Stimulated activated CD4-positive, alpha-beta T cell treated with anti-CD3 and anti-CD28 coated beads, Interleukin-15, amount 100 ng/mL, for 1 hour (primary cell): Measurements from ENCODE around the gene HOXC11.

Source experiments
- DNase-seq, 2 donors: peaks; one replicate each; pipeline ENCODE4 v3.0.0-alpha.2; 2020; ENCODE audit warnings: low read depth in 1 of 2, low spot score in 1 of 2

Gene HOXC11

DNA sequence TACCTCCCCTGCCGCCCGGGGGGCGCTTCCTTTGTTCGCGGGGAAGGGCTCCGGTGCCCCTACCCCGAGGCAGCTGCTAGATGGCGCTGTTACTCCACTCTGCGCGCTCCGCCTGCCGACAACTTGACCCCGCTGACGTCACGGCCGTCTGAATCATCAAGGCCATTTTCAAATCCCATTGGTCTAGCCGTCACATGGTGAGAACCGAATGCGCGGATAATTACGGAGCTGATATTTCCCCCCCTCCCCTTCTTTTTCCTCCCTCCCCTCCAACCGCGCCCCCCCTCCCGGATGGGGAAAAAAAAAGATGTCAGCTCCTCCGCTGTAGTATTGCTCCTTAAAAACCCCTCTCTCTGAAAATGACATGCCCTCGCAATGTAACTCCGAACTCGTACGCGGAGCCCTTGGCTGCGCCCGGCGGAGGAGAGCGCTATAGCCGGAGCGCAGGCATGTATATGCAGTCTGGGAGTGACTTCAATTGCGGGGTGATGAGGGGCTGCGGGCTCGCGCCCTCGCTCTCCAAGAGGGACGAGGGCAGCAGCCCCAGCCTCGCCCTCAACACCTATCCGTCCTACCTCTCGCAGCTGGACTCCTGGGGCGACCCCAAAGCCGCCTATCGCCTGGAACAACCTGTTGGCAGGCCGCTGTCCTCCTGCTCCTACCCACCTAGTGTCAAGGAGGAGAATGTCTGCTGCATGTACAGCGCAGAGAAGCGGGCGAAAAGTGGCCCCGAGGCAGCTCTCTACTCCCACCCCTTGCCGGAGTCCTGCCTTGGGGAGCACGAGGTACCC lies 12.2 kb downstream of the HOXC11 start, which contains the start of gene HOXC10:
HOXC10 (plus strand) TSS at position 246 of the 791 bp plus-strand sequence; CDS start at position 360, 114 bp downstream.
- peak in 1 of 2 donors; percentile 74 for DNase-seq

DNA sequence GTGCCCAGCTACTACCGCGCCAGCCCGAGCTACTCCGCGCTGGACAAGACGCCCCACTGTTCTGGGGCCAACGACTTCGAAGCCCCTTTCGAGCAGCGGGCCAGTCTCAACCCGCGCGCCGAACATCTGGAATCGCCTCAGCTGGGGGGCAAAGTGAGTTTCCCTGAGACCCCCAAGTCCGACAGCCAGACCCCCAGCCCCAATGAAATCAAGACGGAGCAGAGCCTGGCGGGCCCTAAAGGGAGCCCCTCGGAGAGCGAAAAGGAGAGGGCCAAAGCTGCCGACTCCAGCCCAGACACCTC lies 12.7 kb downstream of the HOXC11 start:
- DNase-seq = no peak

DNA sequence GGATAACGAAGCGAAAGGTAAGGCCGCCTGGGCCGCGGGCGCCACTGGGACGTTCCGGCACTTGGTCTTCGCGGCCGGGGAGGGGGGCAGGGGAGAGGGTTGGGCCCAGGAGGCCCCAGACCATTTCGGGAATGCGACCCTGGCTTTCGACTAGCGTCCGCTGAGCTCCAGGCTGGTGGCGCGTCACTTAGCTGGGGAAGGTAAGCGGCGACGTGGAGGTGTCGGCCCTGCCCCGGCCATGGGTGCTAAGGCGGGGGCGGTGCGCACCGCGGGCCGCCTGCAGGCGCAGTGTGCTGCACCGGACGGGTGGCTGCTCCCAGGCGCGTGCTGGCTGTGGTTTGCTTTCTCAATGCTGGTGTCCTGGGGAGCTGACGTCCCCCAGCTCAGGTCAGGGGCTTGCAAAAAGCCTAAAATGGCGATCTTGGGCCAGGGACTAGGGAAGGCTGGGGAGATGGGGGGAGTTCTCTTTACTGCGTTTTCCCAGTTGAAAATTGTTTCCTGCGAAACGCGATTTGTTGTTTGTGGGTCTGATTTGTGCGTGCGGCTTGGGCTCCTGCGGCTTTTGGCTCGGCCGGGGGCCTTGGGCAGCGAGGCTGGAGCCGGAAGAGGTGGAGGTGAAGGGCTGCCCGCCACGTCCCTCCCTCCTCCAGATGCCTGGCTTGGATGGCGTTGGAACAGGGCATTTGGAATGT lies 13.2 kb downstream of the HOXC11 start:
- no peak for DNase-seq

GRCh38 chr12:53986686-53987483 lies 14.0 kb downstream of the HOXC11 start:
- no peak for DNase-seq

DNA sequence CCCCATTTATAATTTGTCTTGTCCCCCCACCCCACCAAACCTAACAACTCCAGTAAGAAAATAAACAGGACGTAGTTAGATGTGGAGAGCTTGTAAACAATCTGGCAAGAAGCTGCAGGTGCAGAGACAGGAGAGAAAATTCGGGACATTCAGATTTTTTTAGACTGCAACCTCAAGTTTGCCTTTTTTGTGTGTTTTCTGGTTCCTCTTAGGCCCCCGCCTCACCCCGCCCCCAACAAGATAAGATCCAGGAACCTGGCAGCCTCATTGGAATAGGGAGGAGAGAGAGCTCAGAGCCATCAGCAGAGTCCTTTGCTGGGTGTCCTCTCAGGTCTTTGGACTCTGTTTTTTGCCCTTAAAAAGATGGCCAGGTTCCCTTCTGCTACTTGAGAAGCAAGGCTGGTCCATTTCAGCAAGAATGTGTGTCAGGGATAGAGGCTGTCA lies 14.9 kb downstream of the HOXC11 start:
- DNase-seq = no peak

DNA sequence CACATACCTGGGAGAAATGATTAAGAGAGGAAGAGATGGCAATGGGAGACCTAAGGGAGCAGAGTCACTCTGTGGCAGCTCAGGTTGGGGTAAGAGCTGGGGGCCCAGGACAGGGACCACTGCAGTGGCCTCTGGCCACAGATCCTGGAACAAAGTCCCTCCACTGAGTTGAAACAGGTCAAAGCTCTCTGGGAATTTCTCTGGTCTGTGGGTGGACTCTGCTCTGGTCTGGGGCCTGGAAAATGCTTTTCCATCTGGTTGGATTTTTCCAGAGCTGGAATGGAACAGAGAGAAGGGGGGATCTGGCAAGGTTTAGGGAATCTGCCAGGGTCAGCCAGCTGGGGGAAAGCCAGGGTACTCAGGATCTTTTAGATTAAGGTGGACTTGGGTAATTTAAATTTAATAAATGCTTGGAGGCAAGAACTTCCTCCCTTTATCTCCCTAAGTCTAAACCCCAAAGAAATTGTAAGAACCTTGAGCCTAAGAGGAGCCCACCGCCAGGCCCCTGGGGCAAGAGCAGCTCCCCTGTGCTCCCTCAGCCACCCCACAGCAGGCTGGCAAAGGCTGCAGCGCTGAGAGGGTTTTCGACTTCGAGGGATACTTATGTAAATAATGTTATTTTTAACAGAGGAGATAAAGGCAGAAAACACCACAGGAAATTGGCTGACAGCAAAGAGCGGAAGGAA lies 15.8 kb downstream of the HOXC11 start:
- no peak for DNase-seq

DNA sequence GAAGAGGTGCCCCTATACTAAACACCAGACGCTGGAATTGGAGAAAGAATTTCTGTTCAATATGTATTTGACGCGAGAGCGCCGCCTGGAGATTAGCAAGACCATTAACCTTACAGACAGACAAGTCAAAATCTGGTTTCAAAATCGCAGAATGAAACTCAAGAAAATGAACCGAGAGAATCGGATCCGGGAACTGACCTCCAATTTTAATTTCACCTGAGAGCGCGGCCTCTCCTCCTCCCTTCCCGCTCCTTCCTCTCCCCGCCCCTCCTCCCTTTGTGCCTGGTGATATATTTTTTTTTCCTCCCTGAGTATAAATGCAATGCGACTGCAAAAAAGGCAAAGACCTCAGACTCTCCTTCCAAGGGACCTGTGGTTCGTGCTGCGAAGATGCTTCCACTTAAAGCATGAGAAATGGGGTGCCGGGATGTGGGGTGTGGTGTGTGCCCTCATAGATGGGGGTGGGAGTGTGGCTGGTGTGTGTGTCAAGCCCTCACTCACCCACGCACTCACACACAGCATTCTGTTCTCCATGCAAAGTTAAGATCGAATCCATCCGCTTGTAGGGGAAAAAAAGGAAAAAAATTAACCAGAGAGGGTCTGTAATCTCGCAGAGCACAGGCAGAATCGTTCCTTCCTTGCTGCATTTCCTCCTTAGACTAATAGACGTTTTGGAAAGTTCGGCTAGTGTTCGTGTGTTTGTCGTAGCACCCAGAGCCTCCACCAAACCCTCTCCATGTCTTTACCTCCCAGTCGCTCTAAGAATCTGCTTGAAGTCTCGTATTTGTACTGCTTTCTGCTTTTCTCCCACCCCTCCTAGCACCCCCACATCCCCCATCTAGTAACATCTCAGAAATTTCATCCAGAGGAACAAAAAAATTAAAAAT lies 16.5 kb downstream of the HOXC11 start:
- no peak for DNase-seq

DNA sequence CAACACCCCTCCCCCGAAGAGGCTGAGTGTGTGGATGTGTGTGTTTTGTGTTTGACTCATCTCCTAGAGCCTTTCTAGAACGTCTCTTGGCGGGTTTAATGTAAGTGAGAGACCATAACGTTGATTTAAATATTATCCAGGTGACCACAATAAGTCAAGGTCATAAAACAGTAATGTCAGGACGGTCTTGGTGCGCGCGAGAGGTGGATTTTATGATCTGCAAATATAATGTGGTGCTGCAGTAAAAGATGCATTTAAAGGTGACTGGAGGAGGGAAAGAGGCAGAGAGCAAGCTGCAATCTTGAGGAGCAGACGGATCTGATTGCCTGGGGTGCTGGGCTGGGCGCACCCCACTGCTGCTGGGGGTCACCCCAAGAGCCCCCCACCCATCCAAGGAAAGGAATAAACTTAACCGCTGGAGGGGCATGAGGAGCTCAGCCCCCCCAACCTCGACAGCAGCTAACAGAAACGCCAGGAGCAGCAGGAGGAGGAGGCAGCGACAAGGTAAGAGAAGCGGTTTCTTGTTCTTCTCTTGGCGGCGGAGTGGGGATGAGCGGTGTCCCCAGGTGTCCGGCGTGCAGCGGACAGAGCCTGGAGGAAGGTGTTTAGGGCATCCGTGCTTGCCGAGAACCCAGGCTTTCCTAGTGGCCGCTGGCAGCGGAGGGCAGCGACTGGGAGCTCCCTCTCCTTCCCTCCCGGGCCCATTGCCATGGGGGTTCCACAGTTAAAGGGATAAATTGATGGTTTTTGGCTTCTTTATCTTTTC lies 17.6 kb downstream of the HOXC11 start:
- DNase-seq = no peak

- no peak for DNase-seq
These were observed 18.1 kb downstream of the HOXC11 start for GRCh38 chr12:53991077-53991460.

DNA sequence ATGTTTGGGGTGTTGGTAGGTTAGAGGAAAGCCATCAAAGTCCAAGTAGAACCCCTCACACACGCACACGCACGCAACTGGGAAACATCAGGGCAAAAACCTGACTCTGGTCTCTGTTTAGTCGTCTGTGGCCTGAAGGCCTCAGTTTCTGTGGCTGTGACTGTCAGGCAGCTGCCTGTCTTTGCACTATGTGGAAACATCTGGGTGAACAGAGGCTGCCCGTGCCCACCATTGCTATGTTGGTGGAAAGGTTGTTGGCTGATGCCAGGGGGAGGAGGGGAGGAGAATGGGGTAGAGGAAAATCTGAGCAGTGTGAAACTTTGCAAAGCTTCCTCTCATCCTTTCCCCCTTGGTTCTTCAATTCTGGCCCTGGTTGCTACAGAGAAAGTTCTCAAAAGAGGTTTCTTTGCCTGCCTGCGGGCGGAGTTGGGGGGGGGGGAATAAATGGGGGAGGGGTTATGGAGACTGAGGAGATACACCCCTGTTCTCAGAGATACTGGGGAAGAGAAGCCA lies 19.5 kb downstream of the HOXC11 start:
- DNase-seq = no peak

- DNase-seq = no peak
These were observed 20.5 kb downstream of the HOXC11 start for GRCh38 chr12:53993162-53994008.

DNA sequence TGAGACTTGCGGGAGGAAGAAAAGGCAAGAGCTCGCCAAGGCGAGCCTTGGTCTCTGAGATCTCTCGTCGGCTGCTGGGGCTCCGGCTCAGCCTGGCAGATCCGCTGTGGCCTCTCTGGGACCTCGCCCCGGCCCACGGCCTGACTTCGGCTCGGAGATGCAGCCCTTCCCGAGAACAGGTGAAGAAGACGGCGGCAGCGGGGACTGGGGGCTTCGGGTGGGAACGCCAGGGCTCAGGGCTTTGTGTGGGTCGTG lies 21.0 kb downstream of the HOXC11 start:
- no peak for DNase-seq

- DNase-seq = no peak
These were observed 21.5 kb downstream of the HOXC11 start for GRCh38 chr12:53994264-53995001.

DNA sequence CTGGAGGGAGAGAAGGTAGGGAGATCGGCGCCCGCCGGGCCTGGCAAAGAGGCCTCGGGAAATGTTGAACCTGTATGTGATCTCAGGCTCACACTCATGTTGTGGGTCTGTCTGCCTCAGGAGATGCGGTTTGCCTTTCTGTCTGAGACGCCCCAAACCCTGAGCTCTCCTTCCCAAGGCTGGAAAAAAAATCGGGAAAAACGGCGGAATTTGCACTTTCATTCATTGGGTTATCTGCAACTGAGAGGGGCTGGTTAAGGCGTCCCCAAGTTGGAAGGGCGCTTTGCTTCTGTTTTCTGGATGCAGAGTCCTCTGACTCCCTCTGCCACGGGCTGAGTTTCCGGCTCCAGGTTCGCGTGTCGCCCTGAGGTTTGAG lies 22.1 kb downstream of the HOXC11 start:
- no peak for DNase-seq

DNA sequence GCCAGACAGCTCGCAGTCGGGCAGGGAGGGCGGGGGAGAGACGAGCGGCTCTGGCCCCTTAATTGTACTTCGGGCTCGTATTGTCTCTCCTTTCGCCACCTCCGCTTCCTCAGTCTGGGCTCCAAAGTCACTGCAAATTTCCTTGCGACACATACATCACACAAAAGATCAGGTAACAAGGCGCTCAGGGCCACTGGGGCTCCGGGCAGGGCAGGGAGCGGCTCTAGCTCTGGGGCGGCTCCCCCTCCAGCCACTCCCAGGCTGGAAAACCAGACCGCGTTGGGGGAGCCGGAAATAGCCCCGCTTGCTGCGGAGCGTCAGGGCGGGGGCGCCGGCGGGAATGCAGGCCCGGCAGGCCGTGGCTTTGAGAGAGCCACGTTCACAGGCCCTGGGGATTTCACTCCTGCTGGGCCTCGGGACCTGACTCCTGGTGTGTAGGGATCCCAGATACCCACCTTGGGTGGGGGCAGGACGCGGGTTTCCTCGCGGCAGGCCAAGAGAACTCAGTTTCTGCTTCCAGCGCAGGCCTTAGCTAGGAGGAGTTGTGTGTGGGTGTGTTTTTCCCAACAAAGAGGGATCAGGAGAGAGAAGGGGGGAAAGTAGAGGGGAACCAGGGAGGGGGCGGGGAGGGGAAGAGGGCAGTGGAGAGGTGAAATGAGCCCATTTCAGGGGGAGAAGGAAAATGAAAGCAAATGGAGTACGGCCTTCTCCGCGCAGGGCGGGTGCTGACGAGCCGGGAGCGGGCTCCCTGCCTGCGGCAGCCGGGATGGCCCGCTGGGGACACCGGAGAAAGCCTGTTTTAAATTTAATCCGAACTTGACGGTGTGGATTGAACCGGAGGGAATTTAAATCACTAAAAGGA lies 22.7 kb downstream of the HOXC11 start:
- DNase-seq = no peak

DNA sequence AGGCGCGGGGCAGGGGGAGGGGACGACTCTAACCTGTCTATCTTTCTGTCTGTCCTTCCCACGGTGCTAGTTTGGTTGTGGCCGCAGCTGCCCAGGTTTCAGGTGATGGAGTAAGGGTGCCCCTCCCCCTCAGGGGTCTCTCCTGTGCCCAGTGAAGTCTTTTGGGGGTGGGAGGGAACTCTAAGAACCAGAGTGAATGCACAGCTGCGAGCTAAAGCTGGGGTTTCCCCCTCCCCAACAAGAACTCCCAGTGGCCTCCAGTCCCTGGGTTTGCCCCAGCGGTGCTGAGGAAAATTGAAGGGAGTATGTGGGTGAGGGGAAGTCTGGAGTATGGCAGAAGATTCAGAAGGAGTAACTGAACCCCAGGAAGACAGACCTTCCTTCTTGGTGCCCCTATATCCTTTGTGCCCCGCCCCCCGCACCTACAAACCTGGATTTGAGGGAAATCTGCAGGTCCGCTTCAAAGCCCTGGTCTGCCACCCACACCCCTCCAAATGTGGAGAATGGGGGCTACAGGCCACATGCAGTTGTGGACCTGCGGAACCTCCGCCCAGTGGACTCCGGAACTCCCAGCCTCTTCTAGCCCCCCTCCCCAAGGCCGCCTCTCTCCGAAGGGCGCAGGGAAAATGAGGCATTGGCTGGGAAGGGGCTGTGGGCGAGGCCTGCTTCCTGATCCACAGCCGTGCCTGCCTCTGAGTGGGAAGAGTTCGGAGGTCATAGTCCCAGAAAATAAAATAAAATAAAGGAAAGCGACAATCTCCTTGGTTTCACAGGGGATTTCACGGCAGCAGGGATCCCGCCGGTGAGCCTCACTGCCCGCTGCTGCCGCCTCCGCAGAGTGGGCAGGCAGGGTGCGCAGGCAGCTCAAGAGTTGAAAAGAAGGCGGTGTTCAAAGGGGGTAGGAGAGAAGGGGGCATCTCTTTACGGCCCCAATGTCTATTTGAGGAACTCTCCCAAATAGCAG lies 23.6 kb downstream of the HOXC11 start:
- DNase-seq = no peak
